GM12801 (cell line): Measurements from ENCODE around the gene FNDC8.

ENCODE experiments used
- CTCF ChIP-seq: IDR thresholded peaks from one replicate; pipeline ENCODE4 v1.5.1; 2011; ENCODE audit warnings: control low read depth; ENCODE audit not compliant: insufficient read length; ENCODE audit errors: extremely low read depth

FNDC8 gene

DNA sequence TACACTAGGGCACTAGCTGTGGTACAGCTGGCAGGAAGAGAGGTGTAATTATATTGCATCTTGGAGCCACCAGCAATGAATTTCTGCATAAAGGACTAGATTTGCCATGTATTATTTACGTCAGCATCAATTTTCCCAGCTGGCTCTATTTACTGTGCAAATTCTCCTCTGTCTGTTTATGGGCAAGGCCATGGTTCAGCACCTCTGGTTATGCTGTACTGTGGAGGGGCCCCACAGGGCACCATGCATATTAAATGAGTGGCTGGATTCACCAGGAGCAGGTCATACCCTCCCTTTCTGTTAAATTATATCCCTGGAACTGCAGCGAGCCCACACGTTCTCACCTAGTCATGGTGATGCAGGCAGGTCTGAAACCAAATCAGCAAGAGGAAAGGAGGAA is 21.5 kb upstream of the FNDC8 start:
- no peak for TF ChIP-seq CTCF

DNA sequence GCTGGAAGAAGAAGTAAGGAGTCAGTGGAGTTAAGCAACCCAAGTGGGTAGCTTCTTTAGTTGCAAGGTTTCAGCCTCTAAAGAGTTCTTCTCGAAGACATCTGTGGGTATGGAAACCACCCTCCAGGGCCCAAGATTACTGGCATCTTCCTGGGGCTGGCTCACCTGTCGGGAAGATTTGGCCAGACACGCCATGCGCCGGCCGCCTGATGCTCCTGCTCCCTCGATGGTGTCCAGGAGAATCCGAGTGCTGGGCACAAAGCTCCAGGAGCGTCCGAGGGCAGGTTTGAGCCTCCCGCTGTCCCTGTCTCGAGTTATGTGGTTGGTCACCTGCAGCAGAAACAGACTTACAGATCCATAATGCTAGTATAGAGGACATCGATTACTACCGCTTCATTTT is 20.4 kb upstream of the FNDC8 start:
- no peak for TF ChIP-seq CTCF

GRCh38 chr17:35101725-35102124 is 19.7 kb upstream of the FNDC8 start:
- TF ChIP-seq CTCF = no peak

GRCh38 chr17:35103271-35103670 is 18.1 kb upstream of the FNDC8 start:
- no peak for TF ChIP-seq CTCF

GRCh38 chr17:35104844-35105450 is 16.5 kb upstream of the FNDC8 start:
- TF ChIP-seq CTCF = no peak

DNA sequence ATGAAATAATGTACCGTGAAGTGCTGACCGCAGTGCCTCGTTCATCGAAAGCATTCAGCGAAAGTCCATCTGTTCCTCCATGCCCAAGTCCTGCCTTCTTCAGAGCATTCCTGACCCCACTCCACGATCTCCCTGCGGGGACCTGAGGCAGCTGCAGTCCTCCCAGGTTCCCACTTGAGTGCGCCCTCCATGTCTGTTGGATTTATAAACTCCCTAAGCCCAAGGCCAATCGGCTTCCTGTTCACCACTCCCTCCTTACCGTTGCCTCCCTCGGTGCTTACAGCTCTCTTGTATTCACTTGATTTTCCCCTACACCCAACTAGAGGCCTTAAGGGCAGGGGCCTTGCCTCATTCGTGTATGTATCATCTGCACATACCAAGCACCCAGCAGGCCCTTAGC is 4.6 kb upstream of the FNDC8 start:
- TF ChIP-seq CTCF = no peak

DNA sequence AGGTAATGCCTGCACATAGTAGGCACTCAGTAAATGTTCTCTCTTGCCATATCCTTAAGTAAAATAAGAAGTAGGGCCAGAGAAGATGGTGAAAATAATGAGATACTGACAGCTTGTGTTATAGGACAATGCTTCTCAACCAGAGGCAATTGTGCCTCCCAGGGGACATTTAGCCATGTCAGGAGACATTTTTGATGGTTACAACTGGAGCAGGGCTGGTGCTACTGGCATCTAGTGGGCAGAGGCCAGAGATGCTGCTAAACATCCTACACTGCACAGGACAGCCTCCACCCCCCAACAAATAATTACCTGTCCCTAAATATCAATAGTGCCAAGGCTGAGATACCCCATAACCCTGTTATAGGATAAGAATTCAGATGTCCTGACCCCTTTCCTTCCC is 3.4 kb upstream of the FNDC8 start:
- TF ChIP-seq CTCF = no peak
